Fibroblast of lung (primary cell): ENCODE measurements around the gene ASB18. TPM values are rescaled to one million over a fixed set of nuclear protein-coding genes. Genes with fewer than 3 reads are reported as not detected.

ENCODE experiments used
- DNase-seq, 2 donors: peaks; one replicate each; pipeline versions ENCODE4 v3.0.0 to v3.0.0-alpha.2; 2010; ENCODE audit warnings: low read depth in 2 of 2
- H2AFZ ChIP-seq: 2 replicates; pipeline ENCODE4 v1.5.1; 2012; ENCODE audit warnings: low read length, control low read depth, inconsistent platforms
- H3K27ac ChIP-seq: 2 replicates; pipeline ENCODE4 v1.5.1; 2011; ENCODE audit warnings: low read length, control low read depth; ENCODE audit not compliant: insufficient read depth
- H3K27me3 ChIP-seq: 2 replicates; pipeline ENCODE4 v1.5.1; 2011; ENCODE audit warnings: mild to moderate bottlenecking, low read length; ENCODE audit not compliant: control insufficient read depth, insufficient read depth
- H3K36me3 ChIP-seq: 2 replicates; pipeline ENCODE4 v1.5.1; 2011; ENCODE audit warnings: low read length; ENCODE audit not compliant: control insufficient read depth, insufficient read depth
- H3K4me1 ChIP-seq: 2 replicates; pipeline ENCODE4 v1.5.1; 2011; ENCODE audit warnings: low read length; ENCODE audit not compliant: control insufficient read depth, insufficient read depth; ENCODE audit errors: extremely low read depth
- H3K4me2 ChIP-seq: 2 replicates; pipeline ENCODE4 v1.5.1; 2011; ENCODE audit warnings: low read length, control low read depth; ENCODE audit not compliant: insufficient read depth; ENCODE audit errors: extremely low read depth
- H3K4me3 ChIP-seq, 4 experiments: fragments of 200-600 bp in 1 of 4; sonication (generic) in 1 of 4; replicated peaks in 1 of 4; 2 replicates each; pipeline ENCODE4 v1.5.1; 2011 to 2016; ENCODE audit warnings: low read length in 4 of 4, low read depth in 3 of 4, mild to moderate bottlenecking in 3 of 4, control low read depth in 2 of 4, inconsistent platforms in 1 of 4, mixed read lengths in 1 of 4; ENCODE audit not compliant: insufficient read depth in 1 of 4; ENCODE audit errors: control extremely low read depth in 1 of 4
- H3K79me2 ChIP-seq: 2 replicates; pipeline ENCODE4 v1.5.1; 2012; ENCODE audit warnings: mild to moderate bottlenecking, low read length, inconsistent platforms; ENCODE audit not compliant: control insufficient read depth, insufficient read depth
- H3K9ac ChIP-seq: 2 replicates; pipeline ENCODE4 v1.5.1; 2011; ENCODE audit warnings: mild to moderate bottlenecking, low read length, control low read depth; ENCODE audit not compliant: insufficient read depth
- H3K9me3 ChIP-seq: 2 replicates; pipeline ENCODE4 v1.5.1; 2012; ENCODE audit warnings: low read depth, low read length; ENCODE audit not compliant: control insufficient read depth, insufficient read depth
- H4K20me1 ChIP-seq: 2 replicates; pipeline ENCODE4 v1.5.1; 2011; ENCODE audit warnings: low read length; ENCODE audit not compliant: control insufficient read depth, insufficient read depth; ENCODE audit errors: extremely low read depth
- CTCF ChIP-seq, 2 donors: IDR thresholded peaks in 1 of 2; conservative IDR thresholded peaks in 1 of 2; 1 replicate in 1 of 2; 2 replicates in 1 of 2; pipeline ENCODE4 v1.5.1; 2011 to 2012; ENCODE audit warnings: low read length in 2 of 2, control low read depth in 1 of 2, inconsistent platforms in 1 of 2, low read depth in 1 of 2, mild to moderate bottlenecking in 1 of 2
- EZH2 ChIP-seq: IDR thresholded peaks from 2 replicates; pipeline ENCODE4 v1.5.1; 2012; ENCODE audit warnings: low read length, control low read depth, mild to moderate bottlenecking; ENCODE audit errors: missing control alignments
- polyA plus RNA-seq, 2 donors: library from polyadenylated mRNA; depleted of rRNA in 1 of 2; stranded (reverse) in 1 of 2; unstranded in 1 of 2; fragments of >200 nt; gene quantifications; 2 replicates each; pipeline ENCODE4 v1.2.1, GENCODE V29; 2011 to 2012; ENCODE audit warnings: missing spikeins in 1 of 2
- total RNA-seq: library from RNA; depleted of rRNA; stranded (reverse); fragments of >200 nt; gene quantifications from 2 replicates; pipeline ENCODE4 v1.2.1, GENCODE V29; 2014

ASB18 gene
- total and polyA plus RNA-seq, 2 donors (not counting 1 experiment from before 2014, with no cell fraction given), result not detected

GRCh38 chr2:236221798-236222197 is 42.4 kb downstream of the ASB18 start:
- Histone ChIP-seq H3K27ac (no peak overlapping the region), H3K27me3 (no peaks in the 10 kb centered on the region), H3K4me2 (no peak overlapping the region), H3K9ac (no peak overlapping the region), H3K4me3 (no peak overlapping the region), H3K36me3 (no peaks in the 10 kb centered on the region), H2AFZ (no peak overlapping the region), H3K4me1 (no peaks in the 10 kb centered on the region), H3K9me3 (no peaks in the 10 kb centered on the region), H3K79me2 (no peaks in the 10 kb centered on the region), H4K20me1 (no peaks in the 10 kb centered on the region)
- TF ChIP-seq EZH2 (no peak), CTCF (conservative IDR thresholded peaks at IDR 0.05 in 1 of 2, IDR thresholded peaks at IDR 0.05 in 1 of 2; ENCODE audit: low read depth in 1 of 2, low read length in 2 of 2) (no peak)
- no peak for DNase-seq

- H3K9me3 ChIP-seq, result no peaks in the 10 kb centered on the region
- DNase-seq, result no peak
- H2AFZ ChIP-seq, result no peak overlapping the region
Measured at GRCh38 chr2:236219411-236219810, 44.8 kb downstream of the ASB18 start.

GRCh38 chr2:236217926-236218325 is 46.3 kb downstream of the ASB18 start:
- no peaks in the 10 kb centered on the region for H3K36me3 ChIP-seq

More at GRCh38 chr2:236219411-236219810, 44.8 kb downstream of the ASB18 start:
- H3K4me1 ChIP-seq, result no peaks in the 10 kb centered on the region
- H3K79me2 ChIP-seq, result no peaks in the 10 kb centered on the region
- H4K20me1 ChIP-seq, result no peaks in the 10 kb centered on the region
- no peaks in the 10 kb centered on the region for H3K27me3 ChIP-seq
- H3K27ac ChIP-seq, result no peak overlapping the region
- H3K4me3 ChIP-seq, result no peak overlapping the region
- H3K36me3 ChIP-seq, result no peaks in the 10 kb centered on the region
- H3K4me2 ChIP-seq, result no peak overlapping the region
- no peak overlapping the region for H3K9ac ChIP-seq
- TF ChIP-seq EZH2 (no peak), CTCF (conservative IDR thresholded peaks at IDR 0.05 in 1 of 2, IDR thresholded peaks at IDR 0.05 in 1 of 2; ENCODE audit: low read depth in 1 of 2, low read length in 2 of 2) (no peak)

More at GRCh38 chr2:236217926-236218325, 46.3 kb downstream of the ASB18 start:
- Histone ChIP-seq H3K27ac (no peak overlapping the region), H2AFZ (no peak overlapping the region), H4K20me1 (no peaks in the 10 kb centered on the region), H3K9me3 (no peaks in the 10 kb centered on the region), H3K9ac (no peak overlapping the region), H3K27me3 (no peaks in the 10 kb centered on the region), H3K4me3 (no peak overlapping the region), H3K79me2 (no peaks in the 10 kb centered on the region), H3K4me2 (no peak overlapping the region), H3K4me1 (no peaks in the 10 kb centered on the region)
- TF ChIP-seq CTCF (conservative IDR thresholded peaks at IDR 0.05 in 1 of 2, IDR thresholded peaks at IDR 0.05 in 1 of 2; ENCODE audit: low read depth in 1 of 2, low read length in 2 of 2), result no peak
- no peak for TF ChIP-seq EZH2
- DNase-seq, result no peak
